ENCODE measurements around the gene SLC38A11. TPM values are rescaled to one million over a fixed set of nuclear protein-coding genes. Genes with fewer than 3 reads are reported as not detected.

SLC38A11 gene
- total and polyA plus RNA-seq, 3 donors from 2014 or later, result 0.58 to 5.9 (median 1.2) TPM

DNA sequence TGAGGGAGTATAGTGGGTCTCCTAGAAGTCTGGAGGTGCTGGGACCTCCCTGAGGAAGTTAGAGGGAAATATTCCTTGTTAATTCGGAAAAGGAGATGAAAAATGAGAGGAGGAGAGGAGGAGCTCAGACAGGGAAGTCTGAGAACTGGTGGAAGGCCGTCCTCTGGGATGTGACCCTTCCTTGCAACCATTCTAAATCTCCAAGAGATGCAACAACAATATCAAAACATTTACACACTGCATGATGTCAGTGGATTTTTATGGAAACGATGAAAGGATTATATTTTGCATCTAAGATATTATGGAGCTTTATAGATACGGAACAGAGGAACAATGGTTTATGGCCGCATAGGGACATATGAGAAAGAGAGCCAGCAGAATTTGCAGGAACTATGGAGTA lies 63.9 kb downstream of the SLC38A11 start:
- H3K4me1 ChIP-seq, result no peaks in the 10 kb centered on the region
- intact Hi-C loops (cut with DNase I; ENCODE audit: low total_unique reads), result no loop called here

DNA sequence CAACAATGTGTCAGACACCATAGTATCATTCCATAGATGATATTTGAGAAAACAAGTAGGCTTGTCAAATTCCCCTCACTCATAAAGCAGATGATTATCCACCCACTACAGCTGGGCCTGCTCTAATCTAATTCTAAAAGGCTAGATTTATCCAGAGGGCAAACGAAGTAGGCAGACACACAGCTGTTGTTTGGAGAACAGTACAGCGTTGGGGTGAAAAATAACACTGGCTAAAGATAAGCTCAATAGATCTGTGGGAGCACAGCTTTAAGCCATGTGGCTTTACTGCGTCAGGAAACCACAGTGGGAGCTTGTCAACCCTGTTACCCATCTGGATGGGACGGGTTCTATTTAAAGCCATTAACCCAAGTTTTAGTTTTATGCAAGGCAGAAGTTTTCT lies 64.8 kb downstream of the SLC38A11 start:
- H3K9me3 ChIP-seq, result no peaks in the 10 kb centered on the region
- TF ChIP-seq, protein P1, sequence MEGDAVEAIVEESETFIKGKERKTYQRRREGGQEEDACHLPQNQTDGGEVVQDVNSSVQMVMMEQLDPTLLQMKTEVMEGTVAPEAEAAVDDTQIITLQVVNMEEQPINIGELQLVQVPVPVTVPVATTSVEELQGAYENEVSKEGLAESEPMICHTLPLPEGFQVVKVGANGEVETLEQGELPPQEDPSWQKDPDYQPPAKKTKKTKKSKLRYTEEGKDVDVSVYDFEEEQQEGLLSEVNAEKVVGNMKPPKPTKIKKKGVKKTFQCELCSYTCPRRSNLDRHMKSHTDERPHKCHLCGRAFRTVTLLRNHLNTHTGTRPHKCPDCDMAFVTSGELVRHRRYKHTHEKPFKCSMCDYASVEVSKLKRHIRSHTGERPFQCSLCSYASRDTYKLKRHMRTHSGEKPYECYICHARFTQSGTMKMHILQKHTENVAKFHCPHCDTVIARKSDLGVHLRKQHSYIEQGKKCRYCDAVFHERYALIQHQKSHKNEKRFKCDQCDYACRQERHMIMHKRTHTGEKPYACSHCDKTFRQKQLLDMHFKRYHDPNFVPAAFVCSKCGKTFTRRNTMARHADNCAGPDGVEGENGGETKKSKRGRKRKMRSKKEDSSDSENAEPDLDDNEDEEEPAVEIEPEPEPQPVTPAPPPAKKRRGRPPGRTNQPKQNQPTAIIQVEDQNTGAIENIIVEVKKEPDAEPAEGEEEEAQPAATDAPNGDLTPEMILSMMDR (IDR thresholded peaks at IDR 0.05), result no peak
- TF ChIP-seq POLR2A (IDR thresholded peaks at IDR 0.05), result no peak
- intact Hi-C loops (cut with DNase I; ENCODE audit: low total_unique reads), result no loop called here
- no peaks in the 10 kb centered on the region for H3K27me3 ChIP-seq
- WGBS, 2 donors, result 28 to 47% methylated on average over 4 of the region's 4 CpGs
- H3K4me3 ChIP-seq, result no peak overlapping the region
- H3K4me1 ChIP-seq, result no peaks in the 10 kb centered on the region
- no peak for DNase-seq
- H3K36me3 ChIP-seq (ENCODE audit: low read depth, missing control alignments), result no peaks in the 10 kb centered on the region
- H3K27ac ChIP-seq, result no peak overlapping the region

More for the DNA sequence above, 63.9 kb downstream of the SLC38A11 start:
- TF ChIP-seq, protein P1 (IDR thresholded peaks at IDR 0.05), result no peak
- no peak for TF ChIP-seq POLR2A (IDR thresholded peaks at IDR 0.05)
- Histone ChIP-seq H3K9me3 (no peaks in the 10 kb centered on the region), H3K4me3 (no peak overlapping the region), H3K36me3 (ENCODE audit: low read depth, missing control alignments) (no peaks in the 10 kb centered on the region), H3K27me3 (no peaks in the 10 kb centered on the region), H3K27ac (no peak overlapping the region)
- DNase-seq, result no peak
- whole genome bisulfite sequencing, 2 donors, result 84 to 91% methylated on average over 5 of the region's 5 CpGs

DNA sequence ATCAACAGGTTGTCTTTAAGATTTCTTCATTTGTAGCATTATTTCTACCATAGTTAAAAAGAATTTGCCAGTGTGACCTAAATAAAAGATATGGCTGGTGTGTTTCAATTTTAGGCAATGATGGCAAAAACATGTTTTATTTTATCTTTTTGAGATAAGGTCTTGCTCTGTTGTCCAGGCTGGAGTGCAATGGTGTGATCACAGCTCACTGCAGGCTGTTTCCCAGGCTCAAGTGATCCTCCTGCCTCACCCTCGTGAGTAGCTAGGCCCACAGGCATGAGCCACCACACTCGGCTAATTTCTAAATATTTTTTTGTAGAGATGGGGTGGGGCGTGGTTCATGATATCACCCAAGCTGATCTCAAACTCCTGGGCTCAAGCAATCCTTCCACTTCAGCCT lies 66.7 kb downstream of the SLC38A11 start:
- 72 to 86% methylated on average over 3 of the region's 3 CpGs for WGBS, 2 donors
- H3K27me3 ChIP-seq, result no peaks in the 10 kb centered on the region
- intact Hi-C loops (cut with DNase I; ENCODE audit: low total_unique reads), result no loop called here

GRCh38 chr2:164887434-164888144 lies 67.7 kb downstream of the SLC38A11 start:
- no peaks in the 10 kb centered on the region for H3K36me3 ChIP-seq (ENCODE audit: low read depth, missing control alignments)

More for the DNA sequence above, 66.7 kb downstream of the SLC38A11 start:
- DNase-seq, result no peak
- Histone ChIP-seq H3K9me3 (no peaks in the 10 kb centered on the region), H3K4me1 (no peaks in the 10 kb centered on the region), H3K4me3 (no peak overlapping the region), H3K27ac (no peak overlapping the region), H3K36me3 (ENCODE audit: low read depth, missing control alignments) (no peaks in the 10 kb centered on the region)
- no peak for TF ChIP-seq POLR2A (IDR thresholded peaks at IDR 0.05)
- TF ChIP-seq, protein P1 (IDR thresholded peaks at IDR 0.05), result no peak

More at GRCh38 chr2:164887434-164888144, 67.7 kb downstream of the SLC38A11 start:
- intact Hi-C loops (cut with DNase I; ENCODE audit: low total_unique reads), result no loop called here
- H3K4me3 ChIP-seq, result no peak overlapping the region
- DNase-seq, result no peak
- H3K27me3 ChIP-seq, result no peaks in the 10 kb centered on the region
- 88 to 91% methylated on average over 4 of the region's 4 CpGs for WGBS, 2 donors
- no peaks in the 10 kb centered on the region for H3K9me3 ChIP-seq
- H3K4me1 ChIP-seq, result no peaks in the 10 kb centered on the region
- TF ChIP-seq, protein P1 (IDR thresholded peaks at IDR 0.05), result no peak
- TF ChIP-seq POLR2A (IDR thresholded peaks at IDR 0.05), result no peak
- H3K27ac ChIP-seq, result no peak overlapping the region

Measured in testis (tissue), 3 donors.